AG09319 (cell line): ENCODE data around the gene RIC1.

ENCODE experiments used
- DNase-seq: peaks from one replicate; pipeline ENCODE4 v3.0.0-alpha.2; 2010; ENCODE audit warnings: low read depth; ENCODE audit errors: extremely low read depth
- TF ChIP-seq, protein P1 (sequence below): IDR thresholded peaks from 2 replicates; pipeline ENCODE4 v1.5.1; 2011; ENCODE audit warnings: low read depth, mild to moderate bottlenecking, inconsistent platforms, low read length, moderate library complexity

RIC1 gene

GRCh38 chr9:5748438-5748837 lies 119.5 kb downstream of the RIC1 start:
- TF ChIP-seq, protein P1, sequence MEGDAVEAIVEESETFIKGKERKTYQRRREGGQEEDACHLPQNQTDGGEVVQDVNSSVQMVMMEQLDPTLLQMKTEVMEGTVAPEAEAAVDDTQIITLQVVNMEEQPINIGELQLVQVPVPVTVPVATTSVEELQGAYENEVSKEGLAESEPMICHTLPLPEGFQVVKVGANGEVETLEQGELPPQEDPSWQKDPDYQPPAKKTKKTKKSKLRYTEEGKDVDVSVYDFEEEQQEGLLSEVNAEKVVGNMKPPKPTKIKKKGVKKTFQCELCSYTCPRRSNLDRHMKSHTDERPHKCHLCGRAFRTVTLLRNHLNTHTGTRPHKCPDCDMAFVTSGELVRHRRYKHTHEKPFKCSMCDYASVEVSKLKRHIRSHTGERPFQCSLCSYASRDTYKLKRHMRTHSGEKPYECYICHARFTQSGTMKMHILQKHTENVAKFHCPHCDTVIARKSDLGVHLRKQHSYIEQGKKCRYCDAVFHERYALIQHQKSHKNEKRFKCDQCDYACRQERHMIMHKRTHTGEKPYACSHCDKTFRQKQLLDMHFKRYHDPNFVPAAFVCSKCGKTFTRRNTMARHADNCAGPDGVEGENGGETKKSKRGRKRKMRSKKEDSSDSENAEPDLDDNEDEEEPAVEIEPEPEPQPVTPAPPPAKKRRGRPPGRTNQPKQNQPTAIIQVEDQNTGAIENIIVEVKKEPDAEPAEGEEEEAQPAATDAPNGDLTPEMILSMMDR, result no peak
- no peak for DNase-seq

DNA sequence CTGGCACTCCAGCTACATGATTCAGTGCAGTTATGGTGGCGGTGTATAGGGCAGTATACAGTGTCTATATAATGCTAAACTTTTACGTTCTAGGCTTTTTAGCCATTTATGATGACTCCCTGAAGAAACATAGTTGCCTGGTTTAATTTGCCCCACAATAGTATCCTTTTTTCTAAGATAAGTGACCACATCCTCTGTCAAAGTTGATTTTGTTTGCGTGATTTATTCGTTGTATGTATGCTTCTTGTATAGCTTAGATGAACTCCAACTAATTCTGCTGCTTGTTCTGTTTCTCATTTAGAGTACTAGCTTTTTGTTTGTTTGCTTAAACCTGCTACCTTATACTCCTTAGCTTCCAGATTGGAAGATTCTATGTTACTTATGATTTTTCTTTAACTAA lies 120.4 kb downstream of the RIC1 start:
- DNase-seq, result no peak
- TF ChIP-seq, protein P1, result no peak

- TF ChIP-seq, protein P1, result no peak
- no peak for DNase-seq
These were observed 121.7 kb downstream of the RIC1 start for GRCh38 chr9:5750569-5750968.

- no peak for DNase-seq
- TF ChIP-seq, protein P1, result no peak
These were observed 127.7 kb downstream of the RIC1 start for GRCh38 chr9:5756633-5757032.

- DNase-seq, result no peak
- TF ChIP-seq, protein P1, result no peak
These were observed 131.4 kb downstream of the RIC1 start for GRCh38 chr9:5760338-5760737.

DNA sequence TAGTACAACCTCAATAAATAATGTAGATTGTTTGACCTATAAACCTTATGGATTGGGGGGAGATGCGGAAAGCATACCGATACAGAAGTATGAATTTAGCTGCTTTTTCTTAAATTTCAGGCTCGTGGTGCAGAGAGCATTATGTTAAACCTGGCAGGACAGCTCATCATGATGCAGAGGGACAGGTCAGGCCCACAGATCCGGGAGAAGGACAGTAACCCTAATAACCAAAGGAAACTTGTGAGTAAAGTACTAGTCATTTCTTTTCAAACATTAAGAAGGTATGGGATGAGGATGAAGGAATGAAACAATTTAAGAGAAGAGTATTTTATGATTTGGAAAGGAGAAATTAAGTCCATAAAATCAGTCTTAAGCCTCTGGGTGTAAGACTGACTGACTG lies 133.5 kb downstream of the RIC1 start:
- DNase-seq, result no peak
- TF ChIP-seq, protein P1, result no peak

- no peak for DNase-seq
- TF ChIP-seq, protein P1, result no peak
These were observed 135.4 kb downstream of the RIC1 start for GRCh38 chr9:5764130-5764868.
